ENCODE data around the gene C1QB. TPM values are rescaled to one million over a fixed set of nuclear protein-coding genes. Genes with fewer than 3 reads are reported as not detected.
"Not testable (repeated sequence)": the region's sequence is repeated elsewhere in the genome, so short reads cannot be mapped to it uniquely, and the experiment has no call there.

Gene C1QB
- polyA plus RNA-seq, 3 donors = 56.6 to 288 (median 253) TPM

DNA sequence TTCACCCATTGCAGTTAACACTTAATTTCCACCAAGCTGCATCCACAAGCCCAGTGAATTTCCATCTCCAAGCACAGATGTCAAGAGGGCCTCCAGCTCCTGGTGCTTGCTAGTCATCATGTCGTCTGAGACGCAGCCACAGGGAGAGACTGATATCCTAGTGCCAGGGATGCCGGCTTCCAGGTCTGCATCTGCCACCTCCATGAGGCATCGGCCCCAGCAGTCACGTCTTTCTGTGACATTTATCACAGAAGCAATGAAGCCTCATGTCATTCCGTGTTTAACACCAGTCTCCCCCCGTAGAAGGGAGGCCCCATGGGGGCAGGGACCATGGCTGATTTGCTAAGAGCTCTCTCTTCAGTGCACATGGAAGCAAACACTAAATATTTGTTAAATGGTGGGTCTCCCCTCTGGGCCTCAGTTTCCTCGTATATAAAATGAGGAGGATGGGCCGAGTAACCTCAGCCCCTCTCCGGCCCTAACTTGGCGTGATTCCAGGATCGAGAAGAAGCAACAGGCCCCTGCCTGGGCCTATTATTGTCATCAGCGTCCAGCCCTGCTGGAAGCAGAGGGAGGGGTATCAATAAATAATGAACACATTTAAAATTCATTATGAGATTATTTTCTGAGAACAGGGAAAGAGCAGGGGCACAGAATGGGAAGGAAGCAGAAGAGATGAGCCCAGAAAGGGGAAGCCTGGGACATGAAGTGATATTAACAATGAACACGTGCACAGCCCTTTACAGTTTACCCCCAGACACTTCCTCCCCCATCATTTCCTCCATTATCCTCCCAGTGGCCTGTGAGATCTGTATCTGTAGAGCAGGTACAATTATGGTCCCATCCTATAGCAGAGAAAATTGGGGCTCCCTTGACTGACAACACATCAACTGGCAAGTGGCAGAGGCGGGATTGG is 837 bp upstream of the C1QB start:
- H3K27ac ChIP-seq (ENCODE audit: low read depth, low read length) = no peak overlapping the region
- 65 to 66% (median 65%) methylated on average over 15 of the region's 15 CpGs for WGBS, 3 donors

DNA sequence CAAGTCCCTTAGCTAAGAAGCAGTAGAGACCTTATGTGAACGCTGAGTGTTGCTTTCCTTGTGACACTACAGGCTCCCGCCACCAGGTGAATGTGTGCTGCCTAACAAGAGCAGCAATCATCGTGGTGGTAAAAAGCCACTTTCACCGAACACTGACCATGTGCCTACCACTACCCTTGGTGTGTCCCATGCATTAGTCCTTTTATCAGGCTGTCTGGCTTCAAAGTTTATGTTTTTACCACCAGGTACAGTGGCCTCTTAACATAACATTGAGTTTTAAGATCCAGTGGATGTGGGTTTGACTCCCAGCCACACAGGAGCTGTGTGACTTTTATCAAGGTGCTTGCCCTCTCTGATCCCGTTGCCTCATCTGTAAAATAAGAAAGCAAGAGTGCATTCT is 1.7 kb downstream of the C1QB start:
- no peak overlapping the region for H3K27ac ChIP-seq (ENCODE audit: low read depth, low read length)
- 61 to 65% (median 62%) methylated on average over 5 of the region's 5 CpGs for WGBS, 3 donors

DNA sequence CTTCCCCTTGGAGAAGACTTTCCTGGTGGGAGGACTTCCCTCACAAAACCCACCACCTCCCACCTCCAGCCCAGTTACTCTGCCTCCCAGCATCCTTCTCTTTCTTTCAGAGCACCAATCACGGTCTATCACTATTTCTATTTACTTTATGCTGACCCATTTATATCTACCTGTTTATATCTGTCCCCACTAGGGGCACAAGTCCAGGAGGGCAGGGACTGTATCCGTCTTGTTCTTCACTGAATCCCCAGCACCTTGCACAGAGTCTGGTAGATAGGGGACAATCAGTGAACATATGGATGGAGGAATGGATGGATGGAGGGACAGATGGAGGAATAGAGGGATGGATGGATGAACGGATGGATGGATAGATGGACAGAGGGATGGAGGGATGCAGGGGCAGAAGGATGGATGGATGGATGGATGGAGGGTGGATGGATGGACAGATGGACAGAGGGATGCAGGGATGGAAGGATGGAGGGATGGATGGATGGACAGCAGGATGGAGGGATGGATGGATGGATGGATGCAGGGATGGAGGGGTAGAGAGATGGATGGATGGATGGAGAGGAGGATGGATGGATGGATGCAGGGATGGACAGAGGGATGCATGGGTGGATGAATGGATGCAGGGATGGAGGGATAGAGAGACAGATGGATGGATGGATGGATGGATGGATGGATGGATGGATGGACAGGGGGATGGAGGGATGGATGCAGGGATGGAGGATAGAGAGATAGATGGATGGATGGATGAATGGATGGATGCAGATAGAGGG is 5.5 kb downstream of the C1QB start:
- H3K27ac ChIP-seq (ENCODE audit: low read depth, low read length) = no peak overlapping the region
- 50 to 66% (median 63%) methylated on average over 3 of the region's 3 CpGs for WGBS, 3 donors

DNA sequence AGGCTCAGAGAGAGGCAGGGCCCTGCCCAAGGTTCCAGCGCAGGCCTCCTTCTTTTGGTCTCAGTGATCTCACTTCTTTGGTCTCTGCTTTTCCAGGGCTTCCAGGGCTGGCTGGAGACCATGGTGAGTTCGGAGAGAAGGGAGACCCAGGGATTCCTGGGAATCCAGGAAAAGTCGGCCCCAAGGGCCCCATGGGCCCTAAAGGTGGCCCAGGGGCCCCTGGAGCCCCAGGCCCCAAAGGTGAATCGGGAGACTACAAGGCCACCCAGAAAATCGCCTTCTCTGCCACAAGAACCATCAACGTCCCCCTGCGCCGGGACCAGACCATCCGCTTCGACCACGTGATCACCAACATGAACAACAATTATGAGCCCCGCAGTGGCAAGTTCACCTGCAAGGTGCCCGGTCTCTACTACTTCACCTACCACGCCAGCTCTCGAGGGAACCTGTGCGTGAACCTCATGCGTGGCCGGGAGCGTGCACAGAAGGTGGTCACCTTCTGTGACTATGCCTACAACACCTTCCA is 7.7 kb downstream of the C1QB start:
- H3K27ac ChIP-seq (ENCODE audit: low read depth, low read length) = no peak overlapping the region
- 91 to 97% (median 93%) methylated on average over 18 to 19 of the region's 19 CpGs for WGBS, 3 donors

DNA sequence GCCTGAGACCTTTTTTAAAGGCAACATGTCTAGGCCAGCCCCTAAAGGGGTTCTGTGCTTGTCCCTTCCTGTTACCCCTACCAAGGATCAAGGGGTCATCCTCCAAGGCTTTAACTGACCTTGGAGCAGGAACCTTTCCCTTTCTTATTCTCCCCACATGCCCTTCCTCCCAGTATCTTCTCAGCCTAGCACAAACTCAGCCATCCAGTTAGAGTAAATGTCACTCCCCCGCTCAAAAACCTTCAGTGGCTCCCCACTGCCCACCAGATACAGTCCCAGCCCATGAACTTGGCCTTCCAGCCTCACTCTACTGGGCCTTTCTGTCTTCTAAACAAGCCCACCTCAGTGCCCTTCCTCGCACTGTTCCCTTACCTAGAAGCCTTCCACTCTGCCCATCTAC is 8.8 kb downstream of the C1QB start:
- H3K27ac ChIP-seq (ENCODE audit: low read depth, low read length) = no peak overlapping the region
- WGBS, 3 donors = 81 to 88% (median 82%) methylated on average over 2 of the region's 2 CpGs

DNA sequence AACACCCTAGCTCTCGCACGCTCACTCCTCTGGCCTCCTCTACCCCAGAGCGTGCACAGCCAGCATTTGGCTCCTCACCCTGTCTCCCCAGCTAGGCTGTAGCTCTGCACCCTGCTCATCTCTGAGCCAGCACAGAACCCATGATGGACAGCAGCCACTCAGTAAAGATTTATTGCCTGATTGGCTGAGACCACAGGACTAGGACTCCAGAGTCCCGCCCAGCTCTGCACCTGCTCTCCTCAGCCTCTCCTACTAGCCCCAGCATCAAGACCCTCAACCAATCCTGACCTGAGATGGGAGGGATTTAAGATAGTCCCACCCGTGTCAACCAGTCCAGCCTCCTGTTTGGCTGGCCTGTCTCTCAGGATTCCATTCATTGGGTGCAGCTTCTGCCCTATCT is 9.3 kb downstream of the C1QB start:
- no peak overlapping the region for H3K27ac ChIP-seq (ENCODE audit: low read depth, low read length)
- 74 to 79% (median 78%) methylated on average over 5 of the region's 5 CpGs for WGBS, 3 donors

DNA sequence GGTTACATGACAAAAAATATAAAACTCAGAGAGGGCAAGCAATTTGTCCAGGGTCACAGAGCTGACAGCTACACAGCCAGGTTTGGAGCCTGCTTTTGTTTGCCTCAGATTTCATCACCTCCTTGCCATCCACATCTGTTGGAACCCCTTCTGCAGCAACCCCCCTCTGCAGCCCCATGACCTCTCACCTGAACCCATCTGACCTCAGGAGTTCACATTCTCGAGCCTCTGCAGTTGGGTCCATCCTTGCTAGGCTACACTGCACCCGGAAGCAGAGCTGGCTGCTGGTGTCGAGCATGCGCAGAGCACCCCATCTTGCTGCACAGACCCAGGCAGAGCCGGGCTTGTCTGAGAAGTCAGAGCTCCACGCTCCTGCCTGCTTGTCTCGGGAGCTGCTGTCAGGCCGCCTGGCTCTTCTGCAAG is 10.0 kb downstream of the C1QB start:
- WGBS, 3 donors = 73 to 82% (median 79%) methylated on average over 8 of the region's 8 CpGs
- no peak overlapping the region for H3K27ac ChIP-seq (ENCODE audit: low read depth, low read length)

DNA sequence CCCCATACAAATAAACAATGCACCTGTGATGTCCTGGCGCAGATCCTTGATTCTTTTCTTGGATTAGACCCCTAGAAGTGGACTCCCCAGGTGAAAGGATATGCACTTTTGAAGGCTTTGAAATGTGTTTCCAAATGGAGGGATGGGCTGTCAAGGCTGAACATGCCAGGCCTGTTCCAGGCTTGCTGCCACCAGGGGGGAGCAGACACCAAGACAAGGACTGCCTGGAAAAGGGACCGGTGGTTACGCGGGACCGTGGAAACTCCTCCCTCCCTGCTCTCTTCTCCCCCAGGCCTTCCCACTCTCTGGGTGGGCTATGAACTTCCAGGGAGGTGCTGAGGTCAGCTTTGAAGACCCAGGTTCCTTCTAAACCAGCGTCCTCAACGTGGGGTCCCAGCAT is 12.7 kb downstream of the C1QB start:
- WGBS, 3 donors = 48 to 64% (median 50%) methylated on average over 7 of the region's 7 CpGs
- H3K27ac ChIP-seq (ENCODE audit: low read depth, low read length) = no peak overlapping the region

DNA sequence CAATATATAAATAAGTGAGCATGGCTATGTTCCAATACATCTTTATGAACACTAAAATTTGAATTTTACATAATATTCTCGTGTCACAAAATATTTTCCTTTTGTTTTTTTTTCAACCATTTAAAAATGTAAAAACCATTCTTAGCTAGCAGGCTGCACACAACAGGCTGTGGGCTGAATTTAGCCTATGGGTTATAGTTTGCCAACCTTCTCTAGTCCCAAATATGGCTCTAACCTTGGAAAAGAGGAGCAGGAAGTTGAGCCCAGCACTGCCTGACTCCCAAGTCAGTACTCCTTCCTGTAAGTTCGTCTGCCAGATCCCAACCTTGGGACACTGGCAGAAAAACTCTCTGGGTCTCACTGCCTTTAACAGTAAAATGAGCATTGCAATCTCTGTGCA is 13.4 kb downstream of the C1QB start:
- WGBS, 3 donors = 55 to 64% (median 57%) methylated on average over 2 of the region's 2 CpGs
- no peak overlapping the region for H3K27ac ChIP-seq (ENCODE audit: low read depth, low read length)

DNA sequence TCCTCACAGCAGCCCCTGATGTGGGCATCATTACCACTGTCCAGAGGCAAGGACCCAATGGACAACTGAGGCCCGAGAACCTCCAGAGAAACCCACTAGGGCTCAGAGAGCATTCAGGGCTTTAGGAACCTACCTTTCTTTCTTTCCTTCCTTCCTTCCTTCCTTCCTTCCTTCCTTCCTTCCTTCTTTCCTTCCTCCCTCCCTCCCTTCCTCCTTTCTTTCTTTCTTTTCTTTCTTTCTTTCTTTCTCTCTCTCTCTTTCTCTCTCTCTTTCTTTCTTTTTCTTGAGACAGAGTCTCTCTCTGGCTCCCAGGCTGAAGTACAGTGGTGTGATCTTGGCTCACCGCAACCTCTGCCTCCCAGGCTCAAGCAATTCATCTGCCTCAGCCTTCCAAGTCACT is 15.8 kb downstream of the C1QB start:
- not testable (repeated sequence) for H3K27ac ChIP-seq (ENCODE audit: low read depth, low read length)
- 81 to 89% (median 87%) methylated on average over 2 of the region's 2 CpGs for WGBS, 3 donors

DNA sequence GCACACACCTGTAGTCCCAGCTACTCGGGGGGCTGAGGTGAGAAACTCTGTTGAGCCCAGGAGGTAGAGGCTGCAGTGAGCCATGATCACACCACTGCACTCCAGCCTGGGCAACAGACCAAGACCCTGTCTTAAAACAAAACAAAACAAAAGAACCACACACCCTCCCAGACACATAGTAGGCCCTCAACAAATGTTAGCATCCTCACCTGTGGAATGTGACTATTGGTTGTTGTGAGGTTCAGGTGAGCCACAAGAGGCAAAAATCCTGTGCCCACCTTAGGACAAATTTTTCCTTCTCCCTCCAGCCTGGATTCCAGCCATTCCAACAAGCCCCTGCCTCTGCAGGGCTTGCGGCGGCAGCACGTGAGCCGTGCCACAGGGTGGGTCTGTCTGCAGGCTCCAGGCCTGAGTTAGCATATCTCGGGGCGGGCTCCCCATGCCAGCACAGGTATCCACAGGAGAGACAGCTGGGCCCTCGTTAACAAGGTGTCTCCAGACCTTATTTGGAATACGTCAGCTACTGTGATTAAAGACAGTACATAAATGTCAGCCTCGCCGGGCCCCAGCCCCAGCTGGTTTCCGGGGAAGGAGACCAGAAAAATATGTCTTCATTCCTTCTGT is 17.4 kb downstream of the C1QB start:
- H3K27ac ChIP-seq (ENCODE audit: low read depth, low read length) = no peak overlapping the region
- 53 to 64% (median 54%) methylated on average over 12 of the region's 12 CpGs for WGBS, 3 donors

DNA sequence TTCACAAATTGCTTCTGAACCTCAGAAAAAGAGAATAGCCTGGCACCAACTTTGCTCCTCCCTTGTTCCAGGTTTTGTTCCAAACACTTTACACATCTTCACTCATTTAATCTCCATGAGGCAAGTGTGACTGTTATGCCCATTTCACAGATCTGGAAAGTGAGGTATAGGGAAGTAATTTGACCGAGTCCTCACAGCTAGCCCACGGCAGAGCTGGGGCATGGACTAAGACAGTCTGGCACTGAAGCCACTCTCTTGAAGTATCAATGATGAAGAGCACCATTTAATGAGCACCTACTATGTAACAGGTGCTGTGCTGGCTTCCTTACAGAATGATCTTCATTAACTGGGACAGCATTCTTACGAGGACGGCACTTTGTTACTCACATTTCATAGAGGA is 19.0 kb downstream of the C1QB start:
- WGBS, 3 donors = 83 to 90% (median 88%) methylated on average over 4 of the region's 4 CpGs
- H3K27ac ChIP-seq (ENCODE audit: low read depth, low read length) = no peak overlapping the region

DNA sequence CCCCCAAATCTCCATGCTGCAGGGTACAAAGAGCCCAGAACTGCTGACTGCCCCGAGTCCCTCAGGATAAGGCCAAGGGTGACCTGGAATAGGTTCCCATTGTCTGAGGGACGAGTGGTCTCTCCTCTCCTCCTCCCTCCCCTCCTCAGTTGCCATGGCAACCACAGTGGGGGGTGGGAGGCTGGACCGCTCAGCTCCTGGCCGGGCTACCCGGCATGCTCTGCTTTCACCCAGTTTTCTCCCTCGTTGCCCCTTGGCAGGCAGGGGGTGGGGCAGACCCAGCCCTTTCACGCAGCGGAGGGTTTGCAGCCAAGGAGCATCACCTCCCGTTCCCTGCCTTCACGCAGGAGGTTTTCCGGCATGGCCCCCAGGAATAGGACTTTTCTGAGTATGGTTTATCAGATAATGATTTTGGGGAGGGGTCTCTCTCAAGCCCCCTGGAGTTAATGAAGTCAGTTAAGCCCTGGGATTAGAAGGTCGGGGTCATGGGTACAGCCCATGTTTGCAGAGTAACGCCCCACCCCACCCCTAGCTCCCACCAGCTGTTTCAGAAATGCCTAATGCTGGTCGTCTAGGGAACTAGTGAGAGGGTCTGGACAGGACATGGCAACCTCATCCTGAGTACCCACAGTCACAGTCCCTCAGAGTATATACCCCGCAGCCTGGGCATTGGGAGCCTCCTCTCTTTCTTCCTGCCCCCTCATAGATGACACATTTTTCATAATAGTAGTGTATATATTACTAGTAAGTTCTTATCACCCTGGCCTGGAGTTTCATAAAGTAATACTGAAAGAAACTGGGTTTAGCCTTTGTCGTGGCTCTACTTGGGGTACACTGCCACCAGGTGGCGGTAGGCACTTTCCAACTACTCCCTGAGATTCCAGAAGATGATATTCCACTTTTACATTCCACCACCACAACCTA is 20.7 kb downstream of the C1QB start:
- no peak overlapping the region for H3K27ac ChIP-seq (ENCODE audit: low read depth, low read length)
- 13 to 16% (median 16%) methylated on average over 16 to 17 of the region's 17 CpGs for WGBS, 3 donors

DNA sequence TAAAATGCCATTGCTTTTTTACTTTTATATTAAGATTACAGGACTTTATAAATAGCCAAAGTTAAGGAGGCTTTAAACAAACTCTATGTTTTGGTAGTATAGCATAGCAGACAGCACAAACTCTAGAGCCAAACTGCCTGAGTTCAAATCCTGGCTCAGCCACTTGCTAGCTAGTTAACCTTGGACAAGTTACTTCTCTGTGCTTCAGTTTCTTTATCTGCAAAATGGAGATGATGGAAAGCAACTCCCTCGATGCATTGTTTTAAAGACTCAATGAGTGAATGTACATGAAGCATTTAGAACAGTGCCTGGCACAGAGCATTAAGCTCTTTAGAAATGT is 21.3 kb downstream of the C1QB start:
- no peak overlapping the region for H3K27ac ChIP-seq (ENCODE audit: low read depth, low read length)
- whole genome bisulfite sequencing, 3 donors = 42 to 50% (median 43%) methylated on average over 1 of the region's 1 CpG

DNA sequence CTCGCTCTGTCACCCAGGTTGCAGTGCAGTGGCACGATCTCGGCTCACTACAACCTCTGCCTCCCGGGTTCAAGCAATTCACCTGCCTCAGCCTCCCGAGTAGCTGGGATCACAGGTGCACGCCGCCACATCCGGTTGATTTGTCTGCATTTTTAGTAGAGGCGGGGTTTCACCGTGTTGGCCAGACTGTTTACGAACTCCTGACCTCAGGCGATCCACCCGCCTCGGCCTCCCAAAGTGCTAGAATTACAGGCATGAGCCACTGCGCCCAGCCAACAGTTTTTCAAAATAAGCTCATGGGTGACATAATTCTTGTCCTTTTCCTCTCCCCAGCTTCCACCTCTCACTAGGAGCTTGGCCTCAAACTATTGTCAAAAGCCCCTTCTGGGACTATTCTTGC is 23.1 kb downstream of the C1QB start:
- 73 to 85% (median 84%) methylated on average over 15 of the region's 15 CpGs for WGBS, 3 donors
- not testable (repeated sequence) for H3K27ac ChIP-seq (ENCODE audit: low read depth, low read length)

DNA sequence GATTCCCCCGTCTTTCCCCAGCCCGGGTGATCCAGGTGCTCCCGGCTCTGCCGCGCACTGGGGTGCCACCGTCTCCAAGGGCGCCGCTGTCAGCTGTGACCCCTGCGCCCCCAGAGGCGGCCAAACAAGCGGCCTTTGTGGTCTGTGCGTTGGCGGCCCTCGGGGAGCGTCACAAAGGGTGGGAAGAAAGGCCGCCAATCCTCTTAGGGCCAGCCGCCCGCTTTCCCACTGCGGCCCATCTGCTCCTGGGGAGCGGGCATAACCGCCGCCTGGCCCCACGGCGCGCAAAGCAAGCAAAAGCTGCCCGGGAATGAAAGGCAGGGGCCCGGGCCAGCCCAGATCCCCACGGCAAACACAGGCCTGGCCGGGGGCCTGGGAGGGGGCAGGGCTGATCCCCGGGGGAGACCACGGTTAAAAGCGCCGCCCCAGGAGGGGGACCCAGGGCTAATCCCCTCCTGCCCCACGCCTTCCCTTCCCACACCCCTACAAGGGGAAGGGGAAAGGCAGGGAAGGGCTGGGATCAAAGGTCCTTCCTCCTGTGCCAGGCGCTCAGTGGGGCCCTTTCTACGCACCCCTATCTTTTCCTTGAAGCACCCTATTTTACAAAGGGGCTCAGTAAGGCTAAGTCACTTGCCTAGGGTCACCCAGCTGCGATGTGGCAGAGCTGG is 24.0 kb downstream of the C1QB start:
- WGBS, 3 donors = 37 to 81% (median 73%) methylated on average over 37 of the region's 37 CpGs
- H3K27ac ChIP-seq (ENCODE audit: low read depth, low read length) = no peak overlapping the region

Measured in adipose tissue (tissue), 3 donors.